ENCODE results near the gene GOLGB1.
"Not testable (repeated sequence)": the region's sequence is repeated elsewhere in the genome, so short reads cannot be mapped to it uniquely, and the experiment has no call there.

The GOLGB1 gene

DNA sequence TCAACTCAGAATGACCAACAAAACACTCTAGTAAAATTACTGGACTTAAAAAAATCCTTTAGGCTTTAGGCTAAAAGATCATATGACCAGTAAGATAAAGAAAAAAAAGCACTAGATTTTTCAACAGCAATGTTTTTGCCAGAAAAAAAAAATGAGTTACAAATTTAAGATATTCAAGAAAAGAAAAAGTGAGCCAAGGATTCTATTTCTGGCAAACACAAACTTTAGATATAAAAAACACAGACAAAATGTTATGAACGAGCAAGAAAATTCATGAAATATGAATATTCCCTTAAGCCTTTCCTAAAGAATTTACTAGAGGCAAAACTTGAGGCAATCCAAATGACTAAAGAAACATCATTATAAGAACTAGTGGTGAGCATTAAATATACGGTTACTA is 8.6 kb downstream of the GOLGB1 start:
- DNase-seq (ENCODE audit: low spot score): no peak

DNA sequence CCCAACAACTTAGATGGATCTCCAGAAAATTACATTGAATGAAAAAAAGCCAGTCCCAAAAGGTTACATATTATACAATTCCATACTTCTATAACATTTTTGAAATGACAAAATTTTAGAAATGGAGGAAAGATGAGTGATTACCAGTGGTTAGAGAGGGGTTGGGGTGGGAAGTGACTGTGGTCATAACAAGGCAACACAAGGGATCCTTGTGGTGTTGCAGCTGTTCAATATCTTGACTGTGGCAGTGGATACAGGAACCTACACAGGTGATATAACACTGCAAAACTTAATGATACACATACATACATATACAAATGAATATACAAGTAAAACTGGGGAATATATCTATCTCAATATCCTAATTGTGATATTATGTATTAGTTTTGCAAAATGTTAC is 9.6 kb downstream of the GOLGB1 start:
- no peak for DNase-seq (ENCODE audit: low spot score)

DNA sequence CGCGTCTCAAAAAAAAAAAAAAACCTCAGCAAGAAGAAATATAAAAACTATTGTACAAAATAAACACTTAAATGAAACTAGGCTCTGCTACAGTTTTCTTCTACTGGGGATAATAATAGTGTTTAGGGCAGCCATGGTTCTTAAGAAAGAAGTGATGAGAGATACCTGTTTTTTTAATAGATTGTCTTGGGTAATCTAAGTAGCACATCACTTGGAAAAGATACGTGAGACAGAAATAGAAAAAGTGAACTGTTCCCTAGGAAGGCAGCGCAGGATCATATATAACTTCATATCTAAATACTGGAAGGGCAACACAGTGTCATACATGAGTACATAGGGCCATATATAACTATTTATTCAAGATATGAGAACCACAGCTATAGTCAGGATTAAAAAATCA is 11.9 kb downstream of the GOLGB1 start:
- no peak for DNase-seq (ENCODE audit: low spot score)

DNA sequence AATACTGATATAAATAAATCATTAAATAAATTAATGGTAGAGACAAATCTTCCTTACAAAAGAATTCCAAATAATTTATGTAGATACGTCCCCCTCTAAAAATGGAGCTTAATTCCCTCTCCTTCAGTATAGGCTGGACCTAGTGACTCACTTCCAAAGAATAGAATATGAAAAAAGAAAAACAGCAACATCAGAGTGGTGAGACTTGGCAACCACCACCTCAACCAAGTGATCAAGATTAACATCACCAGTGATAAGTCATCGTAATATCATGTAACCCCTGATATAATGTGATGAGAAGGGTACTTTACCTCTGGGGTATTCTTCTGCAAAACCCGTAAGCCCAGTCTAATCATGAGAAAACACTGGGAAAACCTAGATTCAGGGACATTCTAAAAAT is 13.4 kb downstream of the GOLGB1 start:
- DNase-seq (ENCODE audit: low spot score): no peak

DNA sequence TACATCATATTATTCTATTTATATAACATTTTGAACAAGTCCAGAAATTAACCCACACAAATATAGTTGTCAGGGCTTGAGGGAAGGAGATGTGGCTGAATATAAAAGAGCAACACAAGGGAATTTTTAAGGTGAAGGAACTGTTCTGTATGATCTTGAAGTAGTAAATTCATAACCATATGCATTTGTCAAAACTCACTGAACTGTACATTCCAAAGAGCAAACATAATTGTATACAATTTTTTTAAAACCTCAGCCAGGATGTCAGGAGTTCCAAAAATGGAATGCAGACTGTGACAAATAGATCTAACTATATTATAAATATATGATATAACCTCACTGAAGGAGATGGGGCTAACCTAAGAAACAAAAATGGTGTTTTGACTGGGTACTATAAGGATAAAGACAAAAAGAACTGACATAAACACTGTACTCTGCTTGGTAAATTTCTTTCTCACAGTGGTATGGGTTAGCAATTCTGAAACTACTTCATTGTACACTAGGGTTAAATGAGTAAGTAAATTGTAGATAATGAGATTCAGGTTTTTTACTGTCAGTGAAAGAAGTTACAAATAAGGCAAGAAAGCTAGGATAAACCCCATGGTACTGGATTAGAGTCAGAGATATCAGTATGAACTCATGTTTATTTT is 14.4 kb downstream of the GOLGB1 start:
- DNase-seq (ENCODE audit: low spot score): no peak

DNA sequence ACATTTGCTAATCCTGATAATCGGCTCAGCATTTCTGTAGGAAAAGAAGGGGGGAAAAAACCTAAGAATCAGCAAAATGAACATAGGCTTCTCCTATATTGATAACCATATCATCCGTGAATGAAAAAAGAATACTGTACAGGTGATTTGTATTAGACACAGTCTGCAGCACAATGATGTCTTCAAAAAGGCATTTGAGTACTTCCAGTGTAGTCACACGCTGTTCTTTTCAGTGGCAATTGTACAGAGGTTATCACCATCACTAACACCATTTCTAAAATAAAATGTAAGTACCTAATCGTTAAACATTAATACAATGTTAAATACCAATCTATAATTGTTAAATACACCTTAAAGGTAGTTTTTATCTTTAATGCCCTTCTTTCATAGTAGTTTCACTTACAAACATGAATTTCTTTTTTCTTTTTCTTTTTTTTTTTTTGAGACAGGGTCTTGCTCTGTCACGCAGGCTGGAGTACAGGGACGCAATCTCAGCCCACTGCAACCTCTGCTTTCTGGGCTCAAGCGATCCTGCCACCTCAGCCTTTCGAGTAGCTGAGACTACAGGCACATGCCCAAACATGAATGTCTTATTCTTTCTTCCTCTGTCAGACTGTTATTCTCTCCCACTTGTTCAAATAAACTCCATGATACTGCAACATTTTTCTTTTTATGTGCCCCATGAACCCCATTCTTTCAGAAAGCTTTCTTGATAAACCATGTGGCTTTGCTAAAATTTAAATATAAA is 18.4 kb downstream of the GOLGB1 start:
- no peak for DNase-seq (ENCODE audit: low spot score)

DNA sequence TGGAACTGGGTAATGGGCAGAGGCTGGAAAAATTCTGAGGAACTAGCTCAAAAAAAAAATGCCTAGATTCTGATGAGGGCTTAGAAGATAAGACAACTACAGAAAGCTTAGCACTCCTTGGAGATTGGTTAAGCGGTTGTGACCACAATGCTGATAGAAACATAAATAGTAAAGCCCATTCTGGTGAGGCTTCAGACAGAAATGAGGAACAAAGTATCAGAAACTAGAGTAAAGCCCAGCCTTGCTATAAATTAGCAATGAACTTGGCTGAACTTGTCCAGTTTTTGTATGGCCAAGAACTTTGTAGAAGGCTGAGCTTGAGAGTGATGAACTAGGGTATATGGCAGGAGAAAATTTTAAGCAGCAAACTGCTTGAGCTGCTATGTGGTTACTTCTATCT is 25.4 kb downstream of the GOLGB1 start:
- DNase-seq (ENCODE audit: low spot score): no peak

DNA sequence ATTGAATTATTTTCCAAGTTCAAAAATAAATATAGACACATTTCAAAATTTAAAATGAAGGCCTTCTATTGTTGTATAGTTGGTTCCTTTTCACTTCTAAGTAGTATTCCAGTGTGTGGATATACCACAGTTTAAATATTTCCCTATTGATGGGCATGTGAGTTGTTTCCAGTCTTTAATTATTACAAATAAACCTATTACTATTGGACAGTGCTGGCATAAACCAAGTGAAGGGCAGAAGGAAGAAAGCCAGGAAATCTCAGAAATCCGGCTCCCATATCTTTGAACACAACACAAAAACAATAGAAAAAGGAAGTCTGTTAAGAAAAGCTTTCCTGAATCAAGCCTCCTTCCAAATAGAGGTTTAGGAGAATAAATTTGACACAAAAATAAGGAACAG is 26.1 kb downstream of the GOLGB1 start:
- DNase-seq (ENCODE audit: low spot score): no peak

DNA sequence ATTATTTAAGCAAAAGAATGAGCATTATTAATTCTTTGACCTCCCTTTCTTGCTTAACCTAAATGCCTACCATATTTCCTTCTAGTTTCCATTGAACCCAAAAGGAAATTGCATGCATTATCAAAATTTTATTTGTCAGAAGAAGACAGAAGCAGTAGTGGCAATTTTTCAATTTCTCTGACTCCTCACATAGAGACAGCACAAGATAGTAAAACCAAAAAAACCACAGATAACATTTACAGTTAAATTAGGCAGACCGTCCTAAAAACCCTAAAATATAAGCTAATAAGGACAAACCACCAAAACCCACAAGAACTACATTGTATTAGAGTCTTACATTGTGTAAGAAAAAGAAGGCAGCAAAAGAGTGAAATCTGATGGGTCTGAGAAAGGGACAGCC is 27.1 kb downstream of the GOLGB1 start:
- DNase-seq (ENCODE audit: low spot score): no peak

DNA sequence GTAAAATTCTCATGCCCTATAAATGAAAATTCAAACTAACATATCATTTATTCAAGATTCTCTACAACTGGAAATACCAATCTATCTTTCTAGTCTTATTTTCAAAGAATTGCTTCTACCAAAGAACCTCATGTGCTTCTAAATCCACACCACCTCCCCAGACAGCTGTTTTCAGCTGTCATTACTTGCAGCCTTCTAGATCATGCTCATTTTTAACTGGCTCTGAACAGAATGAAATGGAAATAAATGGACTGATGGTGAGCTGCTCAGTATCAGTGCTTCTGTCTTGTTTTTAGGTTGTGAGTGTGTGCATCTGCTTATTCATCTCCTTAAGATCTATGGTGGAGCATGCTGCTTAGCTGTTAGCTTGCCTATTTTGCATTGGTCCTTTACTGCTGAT is 29.4 kb downstream of the GOLGB1 start:
- no peak for DNase-seq (ENCODE audit: low spot score)

DNA sequence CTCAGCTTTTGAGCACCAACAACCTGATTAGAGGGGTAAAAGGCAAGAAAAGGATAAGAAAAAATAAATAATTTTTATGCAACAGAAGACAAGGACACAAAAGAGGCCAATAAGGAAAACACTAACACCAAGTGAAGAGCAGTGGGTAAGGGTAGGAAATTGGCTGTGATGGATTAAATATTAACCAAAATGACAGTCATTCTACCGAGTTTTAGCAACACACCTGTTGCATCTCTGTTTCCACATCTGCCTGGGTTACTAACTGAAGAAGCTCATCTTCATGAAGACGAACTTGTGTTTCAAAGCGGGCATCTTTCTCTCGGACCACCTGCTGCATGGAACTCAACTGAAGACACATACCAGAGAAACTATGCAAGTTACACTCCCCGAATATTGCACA is 30.1 kb downstream of the GOLGB1 start:
- DNase-seq (ENCODE audit: low spot score): no peak

DNA sequence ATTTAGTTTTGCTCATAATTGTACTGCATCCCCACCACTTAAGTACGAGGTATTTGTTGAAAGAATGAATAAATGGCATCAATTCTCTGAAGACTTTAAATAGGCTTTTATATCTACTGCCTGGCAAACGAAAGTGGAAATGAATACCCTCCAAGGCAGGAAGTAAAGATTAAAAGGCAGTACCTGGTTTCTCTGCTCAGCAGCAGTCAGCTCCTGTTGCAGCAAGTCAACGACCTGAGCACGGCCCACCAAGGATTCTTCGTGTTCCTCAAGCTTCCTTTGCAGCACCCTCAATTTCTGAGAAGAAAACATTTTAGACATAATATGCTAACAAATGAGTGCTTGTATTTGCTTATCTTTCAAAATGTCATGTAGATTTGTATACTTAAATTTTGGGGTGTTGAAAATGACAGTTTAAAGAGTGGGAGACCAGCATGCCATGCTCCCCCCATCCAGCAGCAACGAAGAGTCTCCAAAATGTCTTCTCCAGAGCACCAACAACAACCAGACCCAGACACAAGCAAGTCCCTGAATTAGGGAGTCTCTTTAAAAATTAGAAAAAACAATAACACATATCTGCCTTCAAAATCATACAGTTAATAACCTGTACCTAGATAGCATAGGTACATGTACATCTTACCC is 31.2 kb downstream of the GOLGB1 start:
- no peak for DNase-seq (ENCODE audit: low spot score)

DNA sequence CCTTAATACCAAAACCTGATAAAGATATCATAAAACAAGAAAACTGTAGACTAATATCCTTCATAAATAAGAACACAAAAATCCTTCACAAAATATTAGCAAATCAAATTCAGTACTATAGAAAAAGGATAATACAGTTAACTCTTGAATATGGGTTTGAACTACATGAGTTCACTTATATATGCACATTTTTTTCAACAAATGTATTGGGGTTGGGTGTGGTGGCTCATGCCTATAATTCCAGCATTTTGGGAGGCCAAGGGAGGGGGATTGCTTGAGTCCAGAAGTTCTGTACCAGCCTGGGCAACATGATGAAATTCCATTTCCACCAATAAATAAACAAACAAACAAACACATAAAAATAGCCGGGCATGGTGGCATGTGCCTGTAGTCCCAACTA is 39.2 kb downstream of the GOLGB1 start:
- DNase-seq (ENCODE audit: low spot score): no peak

DNA sequence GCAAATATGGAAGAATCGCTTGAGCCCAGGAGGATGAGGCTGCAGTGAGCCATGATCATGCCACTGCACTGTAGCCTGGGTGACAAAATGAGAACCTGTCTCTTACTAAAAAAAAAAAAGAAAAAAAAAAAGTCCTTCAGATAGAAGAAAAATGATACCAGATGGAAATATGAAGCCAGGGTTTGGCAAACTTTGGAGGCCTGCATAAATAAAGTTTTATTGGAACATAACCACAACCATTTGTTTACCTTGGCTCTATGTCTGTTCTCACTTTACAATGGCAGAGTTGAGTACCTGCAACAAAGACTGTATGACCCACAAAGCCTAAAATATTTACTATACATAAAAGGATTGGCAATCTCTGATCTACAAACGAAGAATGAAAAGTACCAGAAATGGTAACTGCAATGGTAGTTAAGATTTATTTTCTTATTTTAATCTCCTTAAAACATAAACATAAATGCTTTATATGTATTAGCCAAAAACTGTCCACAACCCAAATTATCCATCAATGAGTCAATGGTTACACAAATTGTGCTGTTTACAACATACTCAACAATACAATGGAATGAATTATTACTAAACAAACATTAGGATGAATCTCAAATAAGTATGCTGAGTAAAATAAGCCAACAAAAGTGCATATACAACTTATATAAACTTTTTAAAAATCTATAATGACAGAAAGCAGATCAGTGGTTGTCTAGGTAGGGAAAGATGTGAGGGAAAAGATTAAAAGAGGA is 41.8 kb downstream of the GOLGB1 start:
- no peak for DNase-seq (ENCODE audit: low spot score)

DNA sequence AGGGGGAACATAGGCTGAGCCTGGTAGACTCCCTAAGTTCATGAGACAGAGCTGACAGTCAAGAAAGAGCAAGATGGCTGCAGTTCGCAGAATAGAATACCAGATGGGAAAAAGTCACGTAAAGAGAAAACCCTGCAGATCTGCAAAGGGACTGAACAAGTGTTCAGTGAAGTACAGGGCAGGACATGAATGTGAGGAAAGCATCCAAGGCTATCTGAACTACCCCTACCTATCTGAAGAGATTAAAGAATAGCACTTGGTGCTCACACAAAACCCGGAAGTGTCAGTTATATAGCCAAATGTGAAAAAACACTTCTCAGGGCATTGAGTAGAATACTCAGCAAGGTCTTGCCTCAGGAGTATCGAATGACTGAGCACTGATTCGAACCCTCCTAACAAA is 44.0 kb downstream of the GOLGB1 start:
- no peak for DNase-seq (ENCODE audit: low spot score)

DNA sequence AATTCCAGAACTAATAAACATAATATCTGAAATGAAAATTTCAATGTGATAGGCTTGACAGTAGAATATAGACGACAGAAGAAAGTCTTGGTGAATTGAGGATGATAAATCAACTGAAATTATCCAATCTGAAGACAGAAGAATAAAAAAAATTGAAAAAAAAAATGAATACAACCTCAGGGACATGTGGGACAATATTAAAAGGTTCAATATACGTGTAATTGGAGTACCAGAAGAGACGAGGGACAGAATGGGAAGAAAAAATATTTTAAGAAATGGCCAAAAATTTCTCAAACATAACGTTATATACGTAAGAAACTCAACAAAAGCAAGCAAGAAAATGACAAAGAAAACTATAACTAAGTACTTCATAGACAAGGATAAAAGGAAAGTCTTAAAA is 45.6 kb downstream of the GOLGB1 start:
- no peak for DNase-seq (ENCODE audit: low spot score)

DNA sequence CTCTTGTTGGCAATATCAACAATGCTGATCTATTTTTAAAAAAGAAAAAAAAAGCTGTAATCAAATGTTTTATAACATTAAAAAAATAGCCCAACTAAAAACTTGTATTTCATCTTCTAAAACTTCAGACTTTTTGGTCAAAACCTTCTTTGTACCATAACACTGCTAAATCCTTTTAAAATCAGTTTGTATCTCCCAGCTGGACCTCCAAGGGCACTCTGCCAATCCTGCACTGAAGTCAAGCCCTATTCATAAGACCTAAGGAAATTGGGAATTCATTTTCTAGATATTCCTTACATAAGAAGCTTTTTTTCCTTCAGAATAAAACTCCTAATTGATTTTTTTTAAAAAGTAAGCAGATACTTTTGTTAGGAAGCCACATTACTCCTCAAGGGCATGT is 50.6 kb downstream of the GOLGB1 start:
- DNase-seq (ENCODE audit: low spot score): no peak

DNA sequence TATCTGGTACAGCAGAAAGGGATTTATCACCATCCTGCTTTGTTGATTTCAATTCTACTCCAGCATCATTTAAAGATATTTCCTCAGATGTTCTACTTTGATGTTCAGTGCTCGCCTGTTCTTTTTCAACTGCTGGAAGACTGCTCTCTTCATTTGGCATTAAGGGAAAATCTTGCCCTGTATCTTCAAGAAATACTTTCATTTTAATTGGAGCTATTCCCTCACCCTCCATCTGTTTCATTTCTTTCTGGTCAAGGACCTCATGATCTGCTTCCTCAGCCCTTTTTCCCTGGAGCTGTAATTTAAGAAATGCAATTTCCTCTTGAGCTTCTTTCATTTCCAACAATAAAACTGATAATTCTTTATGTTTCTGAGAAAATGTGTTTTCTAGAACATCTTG is 51.1 kb downstream of the GOLGB1 start:
- DNase-seq (ENCODE audit: low spot score): no peak

DNA sequence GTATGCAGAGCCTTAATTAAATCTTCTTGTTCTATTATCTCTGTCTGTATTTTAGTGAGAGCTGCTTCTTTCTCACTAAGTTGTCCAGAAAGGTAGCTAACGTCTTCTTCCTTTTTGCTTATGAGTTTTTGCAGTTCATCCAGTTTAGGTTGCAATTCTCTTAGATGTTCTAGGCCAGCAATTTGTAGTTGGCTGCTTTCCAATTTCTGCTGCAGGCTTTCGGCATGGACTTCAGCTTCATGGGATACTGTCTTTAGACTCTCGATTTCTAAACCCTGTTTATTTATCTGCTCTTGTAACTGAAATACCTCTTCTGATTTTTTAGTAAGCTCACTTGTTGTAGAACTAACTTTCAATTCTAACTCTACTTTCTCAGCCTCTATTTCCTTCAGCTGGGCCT is 53.4 kb downstream of the GOLGB1 start:
- no peak for DNase-seq (ENCODE audit: low spot score)

DNA sequence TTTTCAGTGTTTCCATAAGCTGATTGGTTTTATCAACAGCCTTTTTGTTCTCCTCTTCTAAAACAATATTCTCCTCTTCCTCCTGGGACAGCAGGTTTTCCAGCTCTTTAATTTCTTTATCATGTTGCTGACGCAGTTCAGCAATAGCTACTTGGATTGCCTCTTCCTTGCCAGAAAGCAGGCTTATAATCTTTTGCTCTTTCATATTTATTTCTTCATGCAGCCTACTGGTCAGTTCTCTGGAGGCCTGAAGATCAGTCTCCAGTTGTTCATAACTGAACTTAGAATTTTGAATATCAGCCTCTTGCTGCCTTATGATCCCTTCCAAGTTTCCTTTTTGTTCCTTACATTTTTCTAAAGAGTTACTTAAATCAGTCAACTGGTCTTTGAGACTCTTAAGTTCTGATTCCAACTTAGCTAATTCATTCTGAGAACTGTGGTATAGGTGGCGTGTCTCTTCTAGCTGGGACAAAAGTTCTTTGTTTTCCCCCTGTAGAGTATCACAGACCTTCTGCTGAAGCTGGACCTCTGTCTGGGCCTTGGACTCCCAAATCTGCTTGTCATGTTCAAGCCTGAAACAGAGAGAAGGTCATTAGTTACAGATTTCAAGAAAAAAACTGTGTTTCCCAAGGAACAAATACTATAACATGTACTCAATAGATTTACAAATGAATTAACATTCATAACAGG is 57.4 kb downstream of the GOLGB1 start:
- no peak for DNase-seq (ENCODE audit: low spot score)

DNA sequence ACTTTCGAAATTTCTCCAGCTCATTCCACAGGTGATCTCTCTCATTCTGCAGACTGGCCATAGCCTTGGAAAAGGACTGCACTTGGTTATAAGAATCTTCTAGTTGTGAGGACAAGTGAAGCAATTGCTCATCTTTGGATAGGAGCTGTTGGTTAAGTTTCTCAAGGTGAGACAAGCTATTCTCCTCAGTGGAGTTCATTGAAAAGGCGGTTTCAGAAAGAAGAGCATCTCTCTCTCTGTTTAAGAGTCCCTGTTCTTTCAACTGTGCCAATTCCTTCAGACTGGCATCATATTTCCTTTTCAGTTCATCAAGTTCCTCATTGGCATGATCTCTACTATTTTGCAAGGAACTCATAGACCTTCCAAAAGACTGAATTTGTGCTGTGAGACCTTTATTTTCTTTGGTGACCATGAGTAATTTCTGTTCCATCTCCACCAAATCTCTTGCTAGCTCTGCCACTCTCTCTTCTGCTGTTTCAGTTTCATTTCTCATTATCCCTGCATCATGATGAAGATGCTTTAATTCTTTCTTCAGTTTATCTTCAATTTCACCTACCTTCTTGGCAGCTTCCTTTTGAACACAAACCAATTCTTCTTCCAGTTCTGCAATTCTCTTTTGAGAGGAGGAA is 58.6 kb downstream of the GOLGB1 start:
- DNase-seq (ENCODE audit: low spot score): no peak

DNA sequence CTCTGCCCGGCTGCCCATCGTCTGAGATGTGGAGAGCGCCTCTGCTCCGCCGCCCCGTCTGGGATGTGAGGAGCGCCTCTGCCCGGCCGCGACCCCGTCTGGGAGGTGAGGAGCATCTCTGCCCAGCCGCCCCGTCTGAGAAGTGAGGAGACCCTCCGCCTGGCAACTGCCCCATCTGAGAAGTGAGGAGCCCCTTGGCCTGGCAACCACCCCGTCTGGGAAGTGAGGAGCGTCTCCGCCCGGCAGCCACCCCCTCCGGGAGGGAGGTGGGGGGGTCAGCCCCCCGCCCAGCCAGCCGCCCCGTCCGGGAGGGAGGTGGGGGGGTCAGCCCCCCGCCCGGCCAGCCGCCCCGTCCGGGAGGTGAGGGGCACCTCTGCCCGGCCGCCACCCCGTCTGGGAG is 60.8 kb downstream of the GOLGB1 start:
- DNase-seq (ENCODE audit: low spot score): not testable (repeated sequence)

Measured in kidney capillary endothelial cell (primary cell).